Stomach (tissue), 4 donors: ENCODE data around the gene TRAPPC3L.

Experiments
- EP300 ChIP-seq: sonication (generic); formaldehyde crosslinking; IDR thresholded peaks from one replicate; pipeline ENCODE4 v1.6.1; 2017; ENCODE audit warnings: antibody characterized with exemption
- POLR2A ChIP-seq, 4 donors: fragments of 450-650 bp; IDR thresholded peaks; one replicate each; pipeline ENCODE4 v1.6.1; 2016; ENCODE audit warnings: antibody characterized with exemption in 4 of 4, control low read depth in 2 of 4, mild to moderate bottlenecking in 1 of 4, moderate library complexity in 1 of 4
- POLR2AphosphoS5 ChIP-seq, 3 donors: sonication (generic); formaldehyde crosslinking; IDR thresholded peaks; one replicate each; pipeline ENCODE4 v1.6.1; 2016; ENCODE audit warnings: antibody characterized with exemption in 3 of 3
- TF ChIP-seq, protein P1 (sequence below), 7 experiments: fragments of 450-650 bp in 4 of 7; fragments of 200-600 bp in 3 of 7; sonication (generic) in 3 of 7; IDR thresholded peaks; one replicate each; pipeline ENCODE4 v1.5.1; 2016 to 2019; ENCODE audit warnings: antibody characterized with exemption in 7 of 7, control low read depth in 2 of 7, mild to moderate bottlenecking in 1 of 7

DNA sequence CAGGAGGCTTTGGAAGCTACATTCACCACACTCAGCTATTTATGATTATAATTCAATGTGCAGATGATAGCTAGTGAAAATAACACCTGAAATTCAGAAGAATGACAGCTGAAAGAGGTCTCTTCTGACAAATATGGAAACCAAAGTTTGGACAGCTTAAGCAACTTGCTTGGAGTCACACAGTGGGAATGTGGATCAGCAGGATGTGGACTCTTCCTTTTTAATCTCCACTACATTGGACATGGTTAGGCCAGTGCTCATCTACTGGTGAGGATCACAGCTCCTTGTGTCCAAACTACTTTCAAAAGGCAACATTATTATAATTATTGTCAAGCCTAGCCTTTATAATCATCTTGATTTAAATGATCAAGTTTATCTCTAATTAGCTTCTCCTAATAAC is 10.4 kb downstream of the TRAPPC3L start:
- TF ChIP-seq, protein P1, sequence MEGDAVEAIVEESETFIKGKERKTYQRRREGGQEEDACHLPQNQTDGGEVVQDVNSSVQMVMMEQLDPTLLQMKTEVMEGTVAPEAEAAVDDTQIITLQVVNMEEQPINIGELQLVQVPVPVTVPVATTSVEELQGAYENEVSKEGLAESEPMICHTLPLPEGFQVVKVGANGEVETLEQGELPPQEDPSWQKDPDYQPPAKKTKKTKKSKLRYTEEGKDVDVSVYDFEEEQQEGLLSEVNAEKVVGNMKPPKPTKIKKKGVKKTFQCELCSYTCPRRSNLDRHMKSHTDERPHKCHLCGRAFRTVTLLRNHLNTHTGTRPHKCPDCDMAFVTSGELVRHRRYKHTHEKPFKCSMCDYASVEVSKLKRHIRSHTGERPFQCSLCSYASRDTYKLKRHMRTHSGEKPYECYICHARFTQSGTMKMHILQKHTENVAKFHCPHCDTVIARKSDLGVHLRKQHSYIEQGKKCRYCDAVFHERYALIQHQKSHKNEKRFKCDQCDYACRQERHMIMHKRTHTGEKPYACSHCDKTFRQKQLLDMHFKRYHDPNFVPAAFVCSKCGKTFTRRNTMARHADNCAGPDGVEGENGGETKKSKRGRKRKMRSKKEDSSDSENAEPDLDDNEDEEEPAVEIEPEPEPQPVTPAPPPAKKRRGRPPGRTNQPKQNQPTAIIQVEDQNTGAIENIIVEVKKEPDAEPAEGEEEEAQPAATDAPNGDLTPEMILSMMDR (IDR thresholded peaks at IDR 0.05): no peak
- TF ChIP-seq EP300 (no peak), POLR2A (IDR thresholded peaks at IDR 0.05) (no peak), POLR2AphosphoS5 (IDR thresholded peaks at IDR 0.05) (no peak)
